ENCODE data around the gene IRF6.
A peak's percentile ranks its signal among the peaks of the same experiment; 100 is the strongest.

IRF6 gene

GRCh38 chr1:209805875-209806760, at the start of gene IRF6:
IRF6 (minus strand) TSS chr1:209806142; CDS start chr1:209801413, 4,729 bp downstream.
- peak; percentile 82 for DNase-seq

GRCh38 chr1:209855623-209856022, 49.7 kb upstream of the IRF6 start:
- no peak for DNase-seq

- DNase-seq, result no peak
Observed at GRCh38 chr1:209855006-209855405, 49.1 kb upstream of the IRF6 start.

GRCh38 chr1:209854196-209854595, 48.3 kb upstream of the IRF6 start:
- DNase-seq, result no peak

- no peak for DNase-seq
Observed at GRCh38 chr1:209853676-209854075, 47.7 kb upstream of the IRF6 start.

GRCh38 chr1:209850342-209850979, 44.5 kb upstream of the IRF6 start:
- no peak for DNase-seq

GRCh38 chr1:209849388-209849787, 43.4 kb upstream of the IRF6 start:
- DNase-seq, result no peak

- no peak for DNase-seq
Observed at GRCh38 chr1:209845408-209845725, 39.4 kb upstream of the IRF6 start.

- DNase-seq, result no peak
Observed at GRCh38 chr1:209844695-209845407, 38.9 kb upstream of the IRF6 start.

- DNase-seq, result no peak
Observed at GRCh38 chr1:209840611-209841010, 34.7 kb upstream of the IRF6 start.

GRCh38 chr1:209839875-209840546, 34.1 kb upstream of the IRF6 start:
- DNase-seq, result no peak

- DNase-seq, result no peak
Observed at GRCh38 chr1:209838537-209838936, 32.6 kb upstream of the IRF6 start.

- DNase-seq, result no peak
Observed at GRCh38 chr1:209837671-209838070, 31.7 kb upstream of the IRF6 start.

- DNase-seq, result no peak
Observed at GRCh38 chr1:209835782-209836298, 29.9 kb upstream of the IRF6 start.

GRCh38 chr1:209831615-209832014, 25.7 kb upstream of the IRF6 start:
- DNase-seq, result no peak

GRCh38 chr1:209830722-209831121, 24.8 kb upstream of the IRF6 start:
- no peak for DNase-seq

- DNase-seq, result no peak
Observed at GRCh38 chr1:209829716-209830115, 23.8 kb upstream of the IRF6 start.

- DNase-seq, result peak; percentile 94
Observed at GRCh38 chr1:209827384-209828262, 21.7 kb upstream of the IRF6 start, which contains the start of gene UTP25. UTP25 (plus strand) TSS chr1:209827972; CDS start chr1:209828064, 92 bp downstream.

GRCh38 chr1:209825591-209826434, 19.9 kb upstream of the IRF6 start:
- DNase-seq, result no peak

- peak; percentile 65 for DNase-seq
Observed at GRCh38 chr1:209823143-209824041, 17.4 kb upstream of the IRF6 start.
